GM10266 (cell line): ENCODE results near the gene SYT8.
"Not testable (repeated sequence)": the region's sequence is repeated elsewhere in the genome, so short reads cannot be mapped to it uniquely, and the experiment has no call there.

ENCODE experiments used
- DNase-seq: peaks from one replicate; pipeline ENCODE4 v3.0.0; 2012; ENCODE audit errors: extremely low spot score
- CTCF ChIP-seq: IDR thresholded peaks from 2 replicates; pipeline ENCODE4 v1.5.1; 2012; ENCODE audit warnings: mild to moderate bottlenecking, low read depth; ENCODE audit not compliant: control insufficient read depth, insufficient read depth; ENCODE audit errors: missing control alignments

The SYT8 gene

DNA sequence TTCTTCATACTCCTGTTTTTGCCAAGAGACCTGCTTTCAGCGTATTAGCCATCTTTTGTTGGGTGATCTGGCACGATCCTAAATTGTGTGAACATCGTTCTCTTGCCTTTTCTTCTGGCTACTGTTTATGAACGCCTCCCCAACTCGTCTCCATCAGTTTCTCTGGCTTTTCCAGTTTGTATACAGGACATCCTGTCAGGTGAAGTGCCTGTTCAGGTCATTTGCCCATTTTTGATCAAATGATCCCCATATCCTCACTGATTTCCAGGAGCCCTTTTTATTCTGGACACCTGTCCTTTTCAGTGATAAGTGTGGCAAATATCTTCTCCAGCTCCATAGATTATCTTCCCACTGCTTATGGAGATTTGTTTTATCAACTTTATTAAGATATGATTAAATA lies 22.5 kb upstream of the SYT8 start:
- TF ChIP-seq CTCF = no peak

DNA sequence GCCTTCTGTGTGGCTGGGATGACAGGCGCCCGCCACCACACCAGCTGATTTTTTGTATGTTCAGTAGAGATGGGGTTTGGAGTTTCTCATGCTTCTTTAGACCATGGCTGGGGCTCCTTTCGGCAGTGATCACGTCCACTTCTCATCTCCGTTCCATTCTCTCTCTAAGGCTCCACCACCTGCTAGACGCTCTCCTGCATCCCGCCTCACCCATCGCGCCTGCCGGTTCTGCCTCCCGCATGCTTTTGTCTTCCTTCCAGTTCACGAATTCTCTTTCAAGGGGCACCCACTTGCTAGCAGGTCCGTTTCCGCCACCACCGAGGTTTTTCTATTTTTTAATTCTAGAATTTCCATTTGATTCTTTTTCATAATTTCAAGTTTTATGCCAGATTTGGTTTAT lies 22.0 kb upstream of the SYT8 start:
- no peak for DNase-seq

More for the DNA sequence above, 22.5 kb upstream of the SYT8 start:
- DNase-seq = no peak

GRCh38 chr11:1813356-1813755 lies 21.4 kb upstream of the SYT8 start:
- not testable (repeated sequence) for DNase-seq

More for the DNA sequence above, 22.0 kb upstream of the SYT8 start:
- TF ChIP-seq CTCF = no peak

GRCh38 chr11:1814691-1815090 lies 20.1 kb upstream of the SYT8 start:
- no peak for DNase-seq
- TF ChIP-seq CTCF = no peak

DNA sequence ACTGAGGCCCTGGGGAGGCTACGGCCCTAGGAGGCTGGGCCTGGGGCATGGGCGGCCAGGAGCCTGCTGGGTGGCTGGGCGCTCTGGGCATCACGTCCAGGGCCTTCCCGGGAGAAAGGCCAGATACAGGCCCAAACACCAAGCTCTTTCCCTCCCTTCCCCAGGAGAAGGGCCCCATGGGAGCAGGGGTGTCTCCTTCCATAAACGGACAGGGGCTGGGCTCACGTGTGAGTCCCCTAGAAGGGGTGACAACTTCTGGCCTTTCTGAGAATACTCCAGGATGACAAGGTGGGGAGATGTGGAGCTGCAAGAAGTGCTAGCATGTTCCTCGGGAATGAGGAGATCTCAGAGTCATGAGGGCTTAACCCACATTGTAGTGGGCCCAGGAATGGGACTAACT lies 19.5 kb upstream of the SYT8 start:
- no peak for TF ChIP-seq CTCF
- no peak for DNase-seq

DNA sequence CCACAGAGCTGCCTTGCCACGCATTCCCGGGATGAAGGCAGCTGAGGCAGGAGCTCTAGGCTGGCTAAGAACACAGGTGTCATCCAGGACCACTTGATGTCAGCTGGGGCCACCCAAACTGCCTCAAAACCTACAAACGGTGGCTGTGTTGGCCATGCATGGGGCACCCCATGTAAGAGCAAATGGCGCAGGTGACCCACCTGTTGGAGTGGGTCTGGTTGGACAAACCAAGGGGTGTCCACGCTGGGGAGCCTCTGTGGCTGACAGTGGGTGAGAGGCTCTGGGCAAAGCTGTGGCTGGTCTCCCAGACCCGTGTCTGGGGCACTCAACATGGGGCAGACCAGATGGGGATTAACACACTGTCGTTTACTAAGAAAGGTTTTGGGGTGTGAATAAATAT lies 19.0 kb upstream of the SYT8 start:
- TF ChIP-seq CTCF = no peak

DNA sequence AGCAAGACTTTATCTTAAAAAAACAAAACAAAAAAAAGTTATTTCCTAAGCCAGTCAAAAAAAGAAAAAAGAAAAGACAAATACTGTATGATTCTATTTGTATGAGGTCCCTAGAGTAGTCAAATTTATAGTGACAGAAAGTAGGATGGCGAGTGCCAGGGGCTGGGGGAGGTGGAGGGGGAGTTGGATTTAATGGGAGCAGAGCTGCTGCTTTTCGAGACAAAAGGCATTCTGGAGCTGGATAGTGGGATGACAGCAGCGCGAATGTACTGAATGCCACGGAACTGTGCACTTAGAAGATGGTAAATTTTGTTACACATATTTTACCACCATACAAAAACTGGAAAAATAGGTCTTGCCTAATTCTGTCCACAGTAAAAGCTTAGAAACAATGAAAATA lies 17.8 kb upstream of the SYT8 start:
- no peak for TF ChIP-seq CTCF
- no peak for DNase-seq

More for the DNA sequence above, 19.0 kb upstream of the SYT8 start:
- DNase-seq = no peak

- no peak for TF ChIP-seq CTCF
- no peak for DNase-seq
Measured at GRCh38 chr11:1817511-1817910, 17.3 kb upstream of the SYT8 start.
